Measurements from ENCODE around the gene KRTAP10-8. TPM values are rescaled to one million over a fixed set of nuclear protein-coding genes. Genes with fewer than 3 reads are reported as not detected.
A peak's percentile ranks its signal among the peaks of the same experiment; 100 is the strongest.
"Not testable (repeated sequence)": the region's sequence is repeated elsewhere in the genome, so short reads cannot be mapped to it uniquely, and the experiment has no call there.

The KRTAP10-8 gene
- total and polyA plus RNA-seq, 7 experiments from 2014 or later: not detected

DNA sequence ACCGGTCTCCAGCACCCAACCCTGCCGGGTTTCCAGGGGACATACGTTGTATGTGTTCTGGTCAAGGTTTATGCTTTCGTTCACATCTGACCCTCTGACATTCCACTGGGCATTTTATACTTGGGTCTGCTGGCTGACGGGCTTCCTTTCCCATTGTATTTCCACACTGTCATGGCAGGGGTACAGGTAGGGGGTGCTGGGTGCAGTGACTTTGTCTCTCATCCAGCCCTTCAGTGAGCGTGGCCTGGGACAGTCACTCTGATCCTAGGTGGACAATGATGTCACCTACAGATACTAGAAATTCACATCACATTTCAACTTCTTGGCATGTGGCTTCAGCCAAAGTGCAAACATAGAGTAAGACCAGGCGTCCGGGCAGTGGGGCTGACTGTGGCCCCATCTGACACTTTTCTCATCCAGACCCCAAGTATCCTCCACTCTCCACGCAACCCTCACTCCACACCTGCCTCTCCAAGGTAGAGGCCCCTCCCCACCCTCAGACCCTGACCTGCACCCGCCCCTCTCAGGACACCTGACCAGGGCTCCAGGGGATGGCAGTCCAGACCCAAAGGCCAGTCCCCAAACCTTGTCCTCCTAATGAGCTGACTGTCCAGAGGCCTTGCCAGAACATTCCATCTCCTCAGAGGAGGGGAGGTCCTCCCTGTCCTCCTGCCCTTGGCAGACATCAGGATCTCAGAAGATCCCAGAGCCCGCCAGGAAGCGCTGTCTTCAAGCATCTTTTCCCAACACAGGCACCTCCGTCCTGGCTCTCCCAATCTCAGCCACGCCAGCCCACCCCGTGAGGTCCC, 24.5 kb downstream of the KRTAP10-8 start:
- CTCF ChIA-PET: no interaction called here
- Mint-ChIP-seq H3K27ac (peak overlapping the region in 2 of 9 donors; percentile 57 to 59), H3K27me3 (peaks cover 0 to 31% (median 8%) of the 10 kb centered on the region in 5 donors), H3K4me1 (peaks cover 0 to 7% (median 1%) of the 10 kb centered on the region in 7 donors), H3K4me3 (no peak overlapping the region), H3K36me3 (peaks cover 0 to 17% (median 8%) of the 10 kb centered on the region in 5 donors), H3K9me3 (peaks cover 17 to 46% (median 26%) of the 10 kb centered on the region in 11 donors)
- Histone ChIP-seq H3K36me3 (ENCODE audit: control insufficient read depth in 2 of 3, insufficient read depth in 3 of 3, low read length in 3 of 3) (no peaks in the 10 kb centered on the region), H3K9me3 (ENCODE audit: control insufficient read depth in 2 of 3, low read length in 3 of 3) (peaks cover 0 to 19% (median 3%) of the 10 kb centered on the region in 3 experiments), H3K4me3 (ENCODE audit: low read length) (no peak overlapping the region), H3K27ac (ENCODE audit: low read depth, low read length) (no peak overlapping the region), H3K4me1 (ENCODE audit: control insufficient read depth in 2 of 2, insufficient read depth in 2 of 2, low read length in 2 of 2) (no peaks in the 10 kb centered on the region), H3K27me3 (ENCODE audit: control insufficient read depth in 2 of 2, insufficient read depth in 2 of 2, low read length in 2 of 2) (no peaks in the 10 kb centered on the region)
- ATAC-seq (no peak), DNase-seq (no peak)
- intact Hi-C loops (cut with micrococcal nuclease): no loop called here
- POLR2A ChIA-PET: no interaction called here

GRCh38 chr21:44637018-44637850, 25.4 kb downstream of the KRTAP10-8 start, which contains the start of gene KRTAP10-10:
TSS of gene KRTAP10-10 (plus strand) at chr21:44637356. CDS start at chr21:44637418, 62 bp downstream.
- Mint-ChIP-seq H3K27ac (peak within 1 kb of the TSS in 2 of 9 donors; percentile 43 to 59), H3K9me3 (peaks cover 9 to 40% (median 19%) of the 10 kb centered on the region in 11 donors), H3K36me3 (peaks cover 0 to 14% (median 9%) of the 10 kb centered on the region in 5 donors), H3K4me3 (no peak within 1 kb of the TSS), H3K27me3 (peaks cover 0 to 28% (median 8%) of the 10 kb centered on the region in 5 donors), H3K4me1 (peaks cover 0 to 7% (median 0%) of the 10 kb centered on the region in 7 donors)
- H3K4me1 ChIP-seq (ENCODE audit: control insufficient read depth in 2 of 2, insufficient read depth in 2 of 2, low read length in 2 of 2): no peaks in the 10 kb centered on the region
- ChIA-PET CTCF (interaction anchor here (1.2 kb wide), 1 partner anchor 9 kb away, joined by 3 read pairs; the partner anchor contains the start of gene KRTAP10-11), POLR2A (no interaction called here)
- no peak within 1 kb of the TSS for H3K27ac ChIP-seq (ENCODE audit: low read depth, low read length)
- no peaks in the 10 kb centered on the region for H3K36me3 ChIP-seq (ENCODE audit: control insufficient read depth in 2 of 3, insufficient read depth in 3 of 3, low read length in 3 of 3)
- H3K27me3 ChIP-seq (ENCODE audit: control insufficient read depth in 2 of 2, insufficient read depth in 2 of 2, low read length in 2 of 2): no peaks in the 10 kb centered on the region
- peaks cover 0 to 13% (median 3%) of the 10 kb centered on the region in 3 experiments for H3K9me3 ChIP-seq (ENCODE audit: control insufficient read depth in 2 of 3, low read length in 3 of 3)
- no peak within 1 kb of the TSS for H3K4me3 ChIP-seq (ENCODE audit: low read length)
- intact Hi-C loops (cut with micrococcal nuclease): no loop called here
- DNase-seq: no peak
- ATAC-seq: no peak

DNA sequence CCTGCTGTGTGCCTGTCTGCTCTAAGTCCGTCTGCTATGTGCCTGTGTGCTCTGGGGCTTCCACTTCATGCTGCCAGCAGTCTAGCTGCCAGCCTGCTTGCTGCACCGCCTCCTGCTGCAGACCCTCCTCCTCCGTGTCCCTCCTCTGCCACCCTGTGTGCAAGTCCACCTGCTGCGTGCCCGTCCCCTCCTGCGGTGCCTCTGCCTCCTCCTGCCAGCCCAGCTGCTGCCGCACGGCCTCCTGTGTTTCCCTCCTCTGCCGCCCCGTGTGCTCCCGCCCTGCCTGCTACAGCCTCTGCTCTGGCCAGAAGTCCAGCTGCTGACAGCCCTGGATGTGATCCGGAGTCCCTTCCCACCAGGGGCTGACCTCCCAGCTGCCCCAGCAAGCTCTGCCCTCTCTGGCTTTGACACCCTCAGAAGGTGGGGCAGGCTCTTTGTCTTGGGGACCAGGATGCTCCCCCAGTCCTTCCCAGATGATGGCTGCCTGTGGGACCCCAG, 26.0 kb downstream of the KRTAP10-8 start:
- H3K4me1 Mint-ChIP-seq; POLR2A ChIA-PET; H3K27me3 ChIP-seq (ENCODE audit: control insufficient read depth in 2 of 2, insufficient read depth in 2 of 2, low read length in 2 of 2); H3K9me3 ChIP-seq (ENCODE audit: control insufficient read depth in 2 of 3, low read length in 3 of 3); ATAC-seq; H3K36me3 ChIP-seq (ENCODE audit: control insufficient read depth in 2 of 3, insufficient read depth in 3 of 3, low read length in 3 of 3); H3K27ac ChIP-seq (ENCODE audit: low read depth, low read length); H3K4me1 ChIP-seq (ENCODE audit: control insufficient read depth in 2 of 2, insufficient read depth in 2 of 2, low read length in 2 of 2); H3K4me3 ChIP-seq (ENCODE audit: low read length); DNase-seq; H3K4me3 Mint-ChIP-seq: not testable (repeated sequence)
- CTCF ChIA-PET: interaction anchor here (1.2 kb wide), 1 partner anchor 9 kb away, joined by 3 read pairs; the partner anchor contains the start of gene KRTAP10-11
- Mint-ChIP-seq H3K36me3 (peaks cover 0 to 14% (median 9%) of the 10 kb centered on the region in 5 donors), H3K9me3 (peaks cover 10 to 38% (median 15%) of the 10 kb centered on the region in 11 donors), H3K27me3 (peaks cover 0 to 26% (median 8%) of the 10 kb centered on the region in 5 donors), H3K27ac (peak overlapping the region in 1 of 9 donors; percentile 43)
- intact Hi-C loops (cut with micrococcal nuclease): loop anchor here in 1 of 2 donors (2.0 kb wide), 1 partner anchor 47 kb away; no protein-coding TSS in a partner anchor

DNA sequence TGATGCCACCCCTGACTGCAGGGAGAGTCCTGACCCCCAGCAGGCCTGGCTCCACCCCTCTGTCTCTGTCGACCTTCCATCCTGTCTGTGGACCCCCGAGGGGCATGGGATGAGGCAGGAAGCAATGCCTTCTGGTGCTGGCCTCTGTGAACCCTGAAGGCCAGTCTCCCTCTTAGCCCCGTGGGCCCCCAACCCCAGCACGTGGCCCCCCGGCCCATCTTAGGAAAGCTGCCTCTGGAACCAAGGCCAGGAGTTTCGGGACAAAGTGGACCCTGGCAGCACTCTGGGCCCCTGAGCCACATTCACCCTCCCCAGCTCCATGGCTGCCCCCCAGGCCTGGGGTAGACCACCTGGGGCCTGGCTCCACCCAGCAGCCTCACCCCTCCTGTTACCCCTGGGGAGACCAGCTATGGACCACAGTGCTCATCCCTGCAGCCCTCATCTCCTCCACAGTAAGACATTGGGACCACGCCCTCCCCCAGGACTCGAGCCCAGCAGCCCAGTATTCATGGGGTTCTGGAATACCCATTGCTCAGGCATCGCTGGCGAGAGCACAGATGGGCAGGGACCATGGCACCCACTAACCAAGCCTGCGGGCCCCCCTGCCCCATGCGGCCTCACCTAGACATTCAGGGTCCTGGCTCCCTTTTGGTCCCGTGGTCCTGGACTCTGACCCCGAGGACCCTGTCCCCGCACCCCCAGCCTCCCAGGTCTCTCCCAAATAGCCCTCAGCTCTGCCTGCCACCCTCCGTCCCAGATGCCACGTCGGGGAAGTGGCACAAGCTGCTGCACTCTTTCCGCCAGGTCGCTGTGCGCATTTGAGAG, 26.8 kb downstream of the KRTAP10-8 start:
- H3K36me3 ChIP-seq (ENCODE audit: control insufficient read depth in 2 of 3, insufficient read depth in 3 of 3, low read length in 3 of 3); POLR2A ChIA-PET; ATAC-seq; H3K4me3 ChIP-seq (ENCODE audit: low read length); H3K27ac Mint-ChIP-seq; CTCF ChIA-PET; H3K4me1 ChIP-seq (ENCODE audit: control insufficient read depth in 2 of 2, insufficient read depth in 2 of 2, low read length in 2 of 2); H3K27me3 ChIP-seq (ENCODE audit: control insufficient read depth in 2 of 2, insufficient read depth in 2 of 2, low read length in 2 of 2); DNase-seq; H3K27ac ChIP-seq (ENCODE audit: low read depth, low read length); H3K4me3 Mint-ChIP-seq; H3K4me1 Mint-ChIP-seq: not testable (repeated sequence)
- intact Hi-C loops (cut with micrococcal nuclease): loop anchor here in 1 of 2 donors (2.0 kb wide), 1 partner anchor 48 kb away; no protein-coding TSS in a partner anchor
- peaks cover 10 to 37% (median 17%) of the 10 kb centered on the region in 11 donors for H3K9me3 Mint-ChIP-seq
- H3K9me3 ChIP-seq (ENCODE audit: control insufficient read depth in 2 of 3, low read length in 3 of 3): peaks cover 0 to 13% (median 3%) of the 10 kb centered on the region in 3 experiments
- peaks cover 0 to 15% (median 9%) of the 10 kb centered on the region in 5 donors for H3K36me3 Mint-ChIP-seq
- H3K27me3 Mint-ChIP-seq: peaks cover 0 to 20% (median 8%) of the 10 kb centered on the region in 5 donors

DNA sequence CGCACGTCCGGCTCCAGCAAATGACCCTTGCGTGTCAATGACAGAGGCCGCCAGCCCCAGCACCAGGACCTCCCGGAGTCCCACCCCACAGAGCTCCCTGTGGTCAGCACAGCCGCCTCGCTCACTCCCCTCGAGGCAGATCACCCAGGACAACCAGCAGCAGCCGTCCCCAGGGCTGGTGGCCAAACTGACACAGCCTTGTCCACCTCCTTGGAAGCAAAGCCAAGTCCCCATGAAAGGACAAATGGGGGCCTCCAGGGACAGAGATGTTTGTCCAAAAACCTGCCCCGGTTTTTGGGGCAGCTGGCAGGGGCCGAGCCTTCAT, 27.4 kb downstream of the KRTAP10-8 start:
- no peak overlapping the region for H3K27ac ChIP-seq (ENCODE audit: low read depth, low read length)
- ATAC-seq: no peak
- H3K36me3 Mint-ChIP-seq: peaks cover 3 to 19% (median 11%) of the 10 kb centered on the region in 5 donors
- H3K27me3 ChIP-seq (ENCODE audit: control insufficient read depth in 2 of 2, insufficient read depth in 2 of 2, low read length in 2 of 2): no peaks in the 10 kb centered on the region
- no peak for DNase-seq
- no peaks in the 10 kb centered on the region for H3K4me1 ChIP-seq (ENCODE audit: control insufficient read depth in 2 of 2, insufficient read depth in 2 of 2, low read length in 2 of 2)
- H3K4me3 ChIP-seq (ENCODE audit: low read length): no peak overlapping the region
- peaks cover 0 to 18% (median 3%) of the 10 kb centered on the region in 3 experiments for H3K9me3 ChIP-seq (ENCODE audit: control insufficient read depth in 2 of 3, low read length in 3 of 3)
- H3K27me3 Mint-ChIP-seq: peaks cover 0 to 14% (median 8%) of the 10 kb centered on the region in 5 donors
- H3K27ac Mint-ChIP-seq: no peak overlapping the region
- intact Hi-C loops (cut with micrococcal nuclease): loop anchor here in 1 of 2 donors (2.0 kb wide), 1 partner anchor 48 kb away; no protein-coding TSS in a partner anchor
- ChIA-PET POLR2A (no interaction called here), CTCF (no interaction called here)
- H3K36me3 ChIP-seq (ENCODE audit: control insufficient read depth in 2 of 3, insufficient read depth in 3 of 3, low read length in 3 of 3): no peaks in the 10 kb centered on the region
- peaks cover 0 to 6% (median 0%) of the 10 kb centered on the region in 7 donors for H3K4me1 Mint-ChIP-seq
- H3K9me3 Mint-ChIP-seq: peaks cover 10 to 40% (median 20%) of the 10 kb centered on the region in 11 donors
- H3K4me3 Mint-ChIP-seq: no peak overlapping the region
